Esophagus muscularis mucosa (tissue), 4 donors: ENCODE measurements around the gene FOXN3. TPM values are rescaled to one million over a fixed set of nuclear protein-coding genes. Genes with fewer than 3 reads are reported as not detected.

Experiments used
- DNase-seq: peaks from one replicate; pipeline ENCODE4 v3.0.0-alpha.2; 2017; ENCODE audit errors: extremely low spot score
- H3K27ac ChIP-seq, 4 donors: fragments of 200-600 bp; sonication (generic); replicated peaks in 1 of 4; 1 replicate in 3 of 4; 2 replicates in 1 of 4; pipeline ENCODE4 v1.5.1; 2016 to 2019; ENCODE audit warnings: mild to moderate bottlenecking in 1 of 4
- H3K27me3 ChIP-seq, 4 donors: fragments of 200-600 bp; sonication (generic); one replicate each; pipeline versions ENCODE4 v1.5.1 to v1.6.0; 2016 to 2019
- H3K36me3 ChIP-seq, 4 donors: fragments of 200-600 bp; sonication (generic); one replicate each; pipeline ENCODE4 v1.5.1; 2016 to 2019
- H3K4me1 ChIP-seq, 4 donors: fragments of 200-600 bp; sonication (generic); one replicate each; pipeline ENCODE4 v1.5.1; 2016 to 2019
- H3K4me3 ChIP-seq, 4 donors: fragments of 200-600 bp; sonication (generic); 1 replicate in 2 of 4; 2 replicates in 2 of 4; pipeline ENCODE4 v1.5.1; 2016 to 2019; ENCODE audit warnings: mild to moderate bottlenecking in 4 of 4, moderate library complexity in 1 of 4
- H3K9me3 ChIP-seq, 4 donors: fragments of 200-600 bp; sonication (generic); 1 replicate in 3 of 4; 2 replicates in 1 of 4; pipeline ENCODE4 v1.5.1; 2016 to 2019
- EP300 ChIP-seq: sonication (generic); formaldehyde crosslinking; IDR thresholded peaks from one replicate; pipeline ENCODE4 v1.6.1; 2017; ENCODE audit warnings: antibody characterized with exemption
- POLR2A ChIP-seq: fragments of 450-650 bp; IDR thresholded peaks from one replicate; pipeline ENCODE4 v1.6.1; 2017; ENCODE audit warnings: antibody characterized with exemption, moderate library complexity, mild to moderate bottlenecking, low read depth
- POLR2AphosphoS5 ChIP-seq, 2 donors: sonication (generic); formaldehyde crosslinking; IDR thresholded peaks; one replicate each; pipeline ENCODE4 v1.6.1; 2017; ENCODE audit warnings: antibody characterized with exemption in 2 of 2
- WGBS: methylation state at CpG from one replicate; pipeline ENCODE4 v1.1.5; 2018; 5-methylcytosine and 5-hydroxymethylcytosine counted together
- intact Hi-C: fragments of 100-400 bp; cut with DNase I; formaldehyde crosslinking; loops from one replicate; pipeline ENCODE4 v1.15.1; 2023
- total RNA-seq, 4 donors: library from RNA; depleted of rRNA; stranded (reverse); fragments of >200 nt; gene quantifications; one replicate each; pipeline versions ENCODE4 v1.1.0 to v1.2.1, GENCODE V29; 2016
- TF ChIP-seq, protein P1 (sequence below), 3 experiments: fragments of 200-600 bp in 2 of 3; fragments of 450-650 bp in 1 of 3; sonication (generic) in 2 of 3; IDR thresholded peaks; one replicate each; pipeline ENCODE4 v1.5.1; 2017 to 2019; ENCODE audit warnings: antibody characterized with exemption in 3 of 3, mild to moderate bottlenecking in 2 of 3, moderate library complexity in 1 of 3

Gene FOXN3
- total RNA-seq, 4 donors from 2014 or later: 114 to 180 (median 145) TPM

GRCh38 chr14:89280600-89280999 lies 136.4 kb downstream of the FOXN3 start:
- TF ChIP-seq POLR2AphosphoS5 (IDR thresholded peaks at IDR 0.05) (no peak), EP300 (no peak), POLR2A (no peak)
- TF ChIP-seq, protein P1, sequence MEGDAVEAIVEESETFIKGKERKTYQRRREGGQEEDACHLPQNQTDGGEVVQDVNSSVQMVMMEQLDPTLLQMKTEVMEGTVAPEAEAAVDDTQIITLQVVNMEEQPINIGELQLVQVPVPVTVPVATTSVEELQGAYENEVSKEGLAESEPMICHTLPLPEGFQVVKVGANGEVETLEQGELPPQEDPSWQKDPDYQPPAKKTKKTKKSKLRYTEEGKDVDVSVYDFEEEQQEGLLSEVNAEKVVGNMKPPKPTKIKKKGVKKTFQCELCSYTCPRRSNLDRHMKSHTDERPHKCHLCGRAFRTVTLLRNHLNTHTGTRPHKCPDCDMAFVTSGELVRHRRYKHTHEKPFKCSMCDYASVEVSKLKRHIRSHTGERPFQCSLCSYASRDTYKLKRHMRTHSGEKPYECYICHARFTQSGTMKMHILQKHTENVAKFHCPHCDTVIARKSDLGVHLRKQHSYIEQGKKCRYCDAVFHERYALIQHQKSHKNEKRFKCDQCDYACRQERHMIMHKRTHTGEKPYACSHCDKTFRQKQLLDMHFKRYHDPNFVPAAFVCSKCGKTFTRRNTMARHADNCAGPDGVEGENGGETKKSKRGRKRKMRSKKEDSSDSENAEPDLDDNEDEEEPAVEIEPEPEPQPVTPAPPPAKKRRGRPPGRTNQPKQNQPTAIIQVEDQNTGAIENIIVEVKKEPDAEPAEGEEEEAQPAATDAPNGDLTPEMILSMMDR (IDR thresholded peaks at IDR 0.05): no peak
- H3K4me3 ChIP-seq: no peak overlapping the region
- no peak for DNase-seq
- no peaks in the 10 kb centered on the region for H3K9me3 ChIP-seq
- H3K36me3 ChIP-seq: peaks cover 0 to 16% (median 12%) of the 10 kb centered on the region in 4 donors
- no peaks in the 10 kb centered on the region for H3K27me3 ChIP-seq
- no peaks in the 10 kb centered on the region for H3K4me1 ChIP-seq
- no peak overlapping the region for H3K27ac ChIP-seq
- intact Hi-C loops: no loop called here
- 90% methylated on average over 10 of the region's 10 CpGs for WGBS

DNA sequence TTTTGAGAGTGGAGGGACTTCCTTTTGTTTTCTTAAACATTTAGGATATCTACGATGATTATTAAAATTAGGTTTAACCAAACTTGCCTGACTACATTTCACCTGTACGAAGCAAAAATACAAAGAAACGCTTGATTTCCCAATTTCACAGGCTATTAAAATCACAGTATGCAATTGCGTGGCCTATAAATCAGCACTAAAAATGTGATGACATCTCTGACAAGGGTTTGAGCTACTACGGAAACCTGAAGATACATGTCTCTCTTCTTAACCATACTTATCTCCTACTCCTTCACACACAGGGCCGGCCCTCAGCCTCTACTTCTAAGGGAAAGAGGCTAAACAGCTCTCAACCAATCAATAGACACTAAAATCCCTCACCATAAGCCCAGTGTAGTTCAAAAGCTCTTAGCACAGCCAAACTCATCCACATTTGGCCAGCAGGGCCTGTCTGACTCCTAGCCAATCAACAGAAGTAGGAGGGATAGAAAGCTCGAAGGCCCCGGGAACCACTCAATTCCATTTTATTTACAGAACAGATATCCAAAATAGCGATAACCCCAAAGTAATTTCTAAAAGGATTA lies 137.3 kb downstream of the FOXN3 start:
- Histone ChIP-seq H3K27ac (no peak overlapping the region), H3K36me3 (peaks cover 0 to 16% (median 12%) of the 10 kb centered on the region in 4 donors), H3K9me3 (no peaks in the 10 kb centered on the region), H3K4me3 (no peak overlapping the region), H3K4me1 (no peaks in the 10 kb centered on the region), H3K27me3 (no peaks in the 10 kb centered on the region)
- DNase-seq: no peak
- 95% methylated on average over 9 of the region's 9 CpGs for WGBS
- TF ChIP-seq, protein P1 (IDR thresholded peaks at IDR 0.05): no peak
- no peak for TF ChIP-seq EP300
- TF ChIP-seq POLR2AphosphoS5 (IDR thresholded peaks at IDR 0.05): no peak
- intact Hi-C loops: no loop called here

DNA sequence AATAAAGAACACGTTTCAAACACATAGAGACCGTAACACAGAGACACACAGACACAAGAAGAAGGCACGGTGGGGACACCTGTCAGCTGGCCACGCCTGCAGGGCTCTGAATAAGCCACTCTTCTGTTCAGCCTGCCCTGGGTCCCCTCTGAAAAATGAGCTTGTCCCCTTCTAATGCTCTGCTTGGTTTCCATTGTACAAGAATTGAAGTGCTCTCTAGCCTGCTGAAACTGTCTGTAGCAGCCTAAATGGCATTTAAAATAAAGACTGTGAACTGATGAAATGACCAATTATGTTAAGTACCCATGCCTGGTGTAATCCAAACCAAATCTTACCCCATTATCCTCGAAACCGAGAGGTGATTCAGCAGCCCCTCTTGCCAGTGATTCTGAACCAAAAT lies 139.8 kb downstream of the FOXN3 start:
- no peak for DNase-seq
- 96% methylated on average over 6 of the region's 6 CpGs for WGBS
- peaks cover 0 to 16% (median 12%) of the 10 kb centered on the region in 4 donors for H3K36me3 ChIP-seq
- H3K9me3 ChIP-seq: no peaks in the 10 kb centered on the region
- intact Hi-C loops: no loop called here
- H3K27ac ChIP-seq: no peak overlapping the region
- H3K4me1 ChIP-seq: peaks cover 6 to 11% (median 8%) of the 10 kb centered on the region in 4 donors
- TF ChIP-seq EP300: no peak
- no peak for TF ChIP-seq POLR2A
- TF ChIP-seq, protein P1 (IDR thresholded peaks at IDR 0.05): no peak
- no peak for TF ChIP-seq POLR2AphosphoS5 (IDR thresholded peaks at IDR 0.05)
- H3K4me3 ChIP-seq: no peak overlapping the region
- no peaks in the 10 kb centered on the region for H3K27me3 ChIP-seq

- TF ChIP-seq POLR2A: no peak
- TF ChIP-seq, protein P1 (IDR thresholded peaks at IDR 0.05): no peak
- no peak for TF ChIP-seq EP300
- no peak for TF ChIP-seq POLR2AphosphoS5 (IDR thresholded peaks at IDR 0.05)
- Histone ChIP-seq H3K27me3 (no peaks in the 10 kb centered on the region), H3K36me3 (peaks cover 0 to 16% (median 12%) of the 10 kb centered on the region in 4 donors), H3K4me3 (no peak overlapping the region), H3K9me3 (no peaks in the 10 kb centered on the region), H3K27ac (no peak overlapping the region), H3K4me1 (peaks cover 6 to 11% (median 8%) of the 10 kb centered on the region in 4 donors)
- intact Hi-C loops: no loop called here
- whole genome bisulfite sequencing: 80% methylated on average over 3 of the region's 3 CpGs
- no peak for DNase-seq
Observed at GRCh38 chr14:89276424-89276975, 140.5 kb downstream of the FOXN3 start.
